Activated CD4-positive, alpha-beta T cell treated with anti-CD3 and anti-CD28 coated beads for 36 hours (primary cell): ENCODE data around the gene PIP5KL1. TPM values are rescaled to one million over a fixed set of nuclear protein-coding genes. Genes with fewer than 3 reads are reported as not detected.

ENCODE experiments used
- ATAC-seq: fragments of 200-7000 bp; cut with Tn5 transposase; one replicate; pipeline ENCODE4 v1.10.0; 2021; ENCODE audit warnings: mild to moderate bottlenecking, moderate library complexity
- CTCF ChIA-PET: fragments of 350-600 bp; sonication (Branson Sonifier 250); formaldehyde crosslinking; loops from one replicate; lab custom pipeline; 2021; ENCODE audit warnings: antibody characterized with exemption; lab: Charles Lee
- POLR2A ChIA-PET: fragments of 350-600 bp; sonication (Branson Sonifier 250); formaldehyde crosslinking; loops from one replicate; lab custom pipeline; 2021; ENCODE audit warnings: antibody characterized with exemption, inconsistent platforms; lab: Charles Lee
- DNase-seq: peaks from one replicate; pipeline ENCODE4 v3.0.0-alpha.2; 2020
- H3K27ac Mint-ChIP-seq: one replicate; pipeline ENCODE4 v1.8.0; 2021; ENCODE audit warnings: mixed read lengths
- H3K27me3 Mint-ChIP-seq: one replicate; pipeline ENCODE4 v1.8.0; 2021; ENCODE audit warnings: mixed read lengths
- H3K36me3 Mint-ChIP-seq: one replicate; pipeline ENCODE4 v1.8.0; 2021; ENCODE audit warnings: low read depth, mixed read lengths
- H3K4me1 Mint-ChIP-seq: one replicate; pipeline ENCODE4 v1.8.0; 2021; ENCODE audit warnings: mixed read lengths
- H3K4me3 Mint-ChIP-seq: one replicate; pipeline ENCODE4 v1.8.0; 2021; ENCODE audit warnings: mild to moderate bottlenecking, moderate library complexity, mixed read lengths
- H3K9me3 Mint-ChIP-seq: one replicate; pipeline ENCODE4 v1.8.0; 2021; ENCODE audit warnings: low read depth, mixed read lengths
- intact Hi-C, 2 experiments: fragments of 100-400 bp; cut with DNase I in 1 of 2; cut with micrococcal nuclease in 1 of 2; formaldehyde crosslinking; loops; one replicate each; pipeline versions ENCODE4 v1.14.2 to v1.15.1; 2022 to 2024; cut with DNase I, micrococcal nuclease
- total RNA-seq, 2 experiments: library from RNA; stranded (reverse); gene quantifications; one replicate each; pipeline ENCODE4 v1.2.3, GENCODE V29; 2021

Gene PIP5KL1
- total RNA-seq, 2 experiments from 2014 or later, result 1.9 to 2.8 TPM

GRCh38 chr9:127961155-127961490 lies 30.5 kb upstream of the PIP5KL1 start:
- Mint-ChIP-seq H3K4me3 (no peak overlapping the region), H3K27ac (peak overlapping the region; percentile 98)
- POLR2A ChIA-PET, result interaction anchor here (0.8 to 1.1 kb wide), 2 partner anchors 19 to 21 kb away, joined by 3 read pairs; partner anchors contain the start of gene EEIG1

DNA sequence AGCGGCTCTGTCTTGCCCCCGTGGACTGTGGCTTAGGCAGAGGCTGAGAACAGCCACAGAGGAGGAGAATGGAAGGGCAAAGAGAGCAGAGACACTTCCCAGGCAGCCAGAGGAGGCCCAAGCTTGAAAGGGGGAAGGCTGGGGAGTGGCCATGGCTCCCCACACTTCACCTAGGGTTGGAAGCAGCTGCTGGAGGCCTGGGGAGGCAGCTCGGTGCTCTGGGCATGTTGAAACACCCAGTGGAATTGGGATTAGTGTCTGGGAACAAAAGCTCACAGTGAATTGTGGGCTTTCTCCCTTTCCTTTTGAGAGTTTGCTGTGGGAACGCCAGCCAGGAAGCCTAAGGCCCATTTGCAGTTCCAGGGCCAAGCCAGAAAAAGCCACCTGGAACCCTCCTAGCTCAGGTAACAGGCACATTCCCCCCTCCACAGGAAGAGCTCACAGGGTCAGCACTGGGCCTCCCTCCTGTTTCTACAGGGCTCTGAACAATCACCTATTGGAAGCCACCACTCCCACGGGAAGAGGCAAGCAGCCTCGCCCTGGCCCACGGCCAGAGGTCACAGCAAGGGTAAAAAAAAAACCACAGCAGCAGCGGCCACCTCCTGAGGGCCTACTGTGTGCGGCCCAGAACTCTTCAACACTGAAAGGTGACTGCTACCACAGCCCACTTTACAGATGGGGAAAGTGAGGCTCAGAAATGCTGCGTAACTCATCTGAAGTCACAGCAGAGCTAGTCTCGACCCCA lies 30.0 kb upstream of the PIP5KL1 start:
- H3K36me3 Mint-ChIP-seq, result peaks cover 24% of the 10 kb centered on the region
- peak overlapping the region; percentile 5 for H3K4me3 Mint-ChIP-seq
- peak; percentile 17 for DNase-seq
- POLR2A ChIA-PET, result interaction anchor here (1.1 kb wide), 1 partner anchor 20 kb away, joined by 3 read pairs; the partner anchor contains the start of gene EEIG1
- intact Hi-C loops, result no loop called here
- H3K9me3 Mint-ChIP-seq, result no peaks in the 10 kb centered on the region
- ATAC-seq, result no peak
- CTCF ChIA-PET, result interaction anchor here (1.0 to 2.1 kb wide), 5 partner anchors 17 to 157 kb away, joined by 3 to 16 read pairs (median 4); partner anchors contain the start of gene EEIG1
- H3K27ac Mint-ChIP-seq, result peak overlapping the region; percentile 98
- H3K4me1 Mint-ChIP-seq, result peaks cover 94% of the 10 kb centered on the region
- H3K27me3 Mint-ChIP-seq, result no peaks in the 10 kb centered on the region

More at GRCh38 chr9:127961155-127961490, 30.5 kb upstream of the PIP5KL1 start:
- Mint-ChIP-seq H3K4me1 (peaks cover 93% of the 10 kb centered on the region), H3K36me3 (peaks cover 24% of the 10 kb centered on the region), H3K27me3 (no peaks in the 10 kb centered on the region), H3K9me3 (no peaks in the 10 kb centered on the region)
- CTCF ChIA-PET, result interaction anchor here (1.1 to 2.1 kb wide), 5 partner anchors 9 to 156 kb away, joined by 4 to 16 read pairs (median 5); no protein-coding TSS in a partner anchor
- no peak for DNase-seq
- no peak for ATAC-seq
- intact Hi-C loops, result no loop called here

DNA sequence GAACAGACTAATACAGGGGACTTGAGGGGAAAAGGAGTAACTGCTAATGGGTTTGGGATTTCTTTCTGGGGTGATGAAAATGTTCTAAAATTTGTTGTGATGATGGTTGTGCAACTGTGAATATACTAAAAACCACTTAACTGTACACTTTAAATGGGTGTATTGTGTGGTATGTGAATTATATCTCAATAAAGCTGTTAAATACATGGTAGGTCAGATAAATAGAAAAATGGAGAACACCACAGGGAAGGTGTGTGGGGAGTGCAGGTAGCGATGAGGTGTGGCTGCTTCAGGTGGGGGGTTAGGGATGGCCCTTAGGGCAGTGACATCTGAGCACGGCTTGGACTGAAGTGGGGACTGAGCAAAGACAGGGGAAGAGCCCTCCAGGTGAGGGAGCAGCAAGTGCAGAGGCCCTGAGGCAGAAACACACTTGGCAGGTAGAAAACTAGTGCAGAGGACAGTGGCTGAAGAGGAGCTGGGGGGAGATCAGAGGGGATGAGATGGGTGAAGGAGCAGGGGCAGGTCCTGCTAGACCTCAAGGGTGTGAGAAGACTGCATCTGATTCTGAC lies 29.3 kb upstream of the PIP5KL1 start:
- intact Hi-C loops, result loop anchor here in 1 of 2 experiments (5.0 kb wide), 1 partner anchor 132 kb away; no protein-coding TSS in a partner anchor
- DNase-seq (no peak), ATAC-seq (no peak)
- POLR2A ChIA-PET, result interaction anchor here (1.0 kb wide), 1 partner anchor 17 kb away, joined by 8 read pairs; no protein-coding TSS in a partner anchor
- Mint-ChIP-seq H3K27ac (peak overlapping the region; percentile 98), H3K9me3 (no peaks in the 10 kb centered on the region), H3K27me3 (no peaks in the 10 kb centered on the region), H3K4me1 (peaks cover 94% of the 10 kb centered on the region), H3K36me3 (peaks cover 23% of the 10 kb centered on the region), H3K4me3 (peak overlapping the region; percentile 5)
- CTCF ChIA-PET, result interaction anchor here (1.0 to 2.1 kb wide), 7 partner anchors 16 to 157 kb away, joined by 3 to 16 read pairs (median 4); partner anchors contain the start of gene EEIG1

DNA sequence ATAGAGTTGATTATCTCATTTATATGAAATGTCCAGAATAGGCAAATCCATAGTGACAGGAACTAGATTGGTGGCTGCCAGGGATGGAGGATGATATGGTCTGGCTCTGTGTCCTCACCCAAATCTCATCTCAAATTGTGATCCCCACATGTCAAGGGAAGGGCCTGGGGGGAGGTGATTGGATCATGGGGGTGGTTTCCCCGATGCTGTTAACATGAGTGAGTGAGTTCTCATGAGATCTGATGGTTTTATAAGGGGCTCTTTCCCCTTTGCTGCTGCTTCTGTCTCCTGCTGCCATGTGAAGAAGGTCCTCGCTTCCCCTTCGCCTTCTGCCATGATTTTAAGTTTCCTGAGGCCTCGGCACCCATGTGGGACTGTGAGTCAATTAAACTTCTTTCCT lies 28.8 kb upstream of the PIP5KL1 start:
- H3K36me3 Mint-ChIP-seq, result peaks cover 23% of the 10 kb centered on the region
- H3K27me3 Mint-ChIP-seq, result no peaks in the 10 kb centered on the region
- ChIA-PET POLR2A (interaction anchor here (1.0 kb wide), 1 partner anchor 17 kb away, joined by 8 read pairs; no protein-coding TSS in a partner anchor), CTCF (interaction anchor here (1.0 to 5.9 kb wide), 5 partner anchors 11 to 75 kb away, joined by 3 to 72 read pairs (median 3); no protein-coding TSS in a partner anchor)
- no peak overlapping the region for H3K4me3 Mint-ChIP-seq
- DNase-seq (peak; percentile 32), ATAC-seq (no peak)
- peak overlapping the region; percentile 98 for H3K27ac Mint-ChIP-seq
- H3K9me3 Mint-ChIP-seq, result no peaks in the 10 kb centered on the region
- H3K4me1 Mint-ChIP-seq, result peaks cover 94% of the 10 kb centered on the region
- intact Hi-C loops, result loop anchor here in 1 of 2 experiments (5.0 kb wide), 1 partner anchor 133 kb away; no protein-coding TSS in a partner anchor

DNA sequence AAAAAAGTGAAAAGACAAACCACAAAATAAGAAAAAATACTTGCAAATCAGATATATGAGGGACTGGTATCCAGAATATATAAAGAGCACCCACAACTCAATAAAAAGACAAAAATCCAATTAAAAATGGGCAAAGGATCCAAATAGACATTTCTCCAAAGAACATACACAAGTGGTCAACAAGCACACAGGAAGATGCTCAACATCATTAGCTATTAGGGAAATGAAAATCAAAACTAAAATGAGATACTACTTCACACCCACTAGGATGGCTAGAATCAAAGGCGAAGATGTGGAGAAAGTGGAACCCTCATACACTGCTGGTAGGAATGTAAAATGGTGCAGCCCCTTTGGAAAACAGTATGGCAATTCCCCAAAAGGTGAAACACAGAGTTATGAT lies 28.2 kb upstream of the PIP5KL1 start:
- H3K4me1 Mint-ChIP-seq, result peaks cover 94% of the 10 kb centered on the region
- ATAC-seq, result no peak
- peaks cover 23% of the 10 kb centered on the region for H3K36me3 Mint-ChIP-seq
- ChIA-PET CTCF (interaction anchor here (1.0 to 5.9 kb wide), 7 partner anchors 12 to 76 kb away, joined by 3 to 72 read pairs (median 3); no protein-coding TSS in a partner anchor), POLR2A (interaction anchor here (0.6 to 1.0 kb wide), 4 partner anchors 18 to 89 kb away, joined by 3 to 8 read pairs (median 4); no protein-coding TSS in a partner anchor)
- H3K9me3 Mint-ChIP-seq, result no peaks in the 10 kb centered on the region
- no peak overlapping the region for H3K4me3 Mint-ChIP-seq
- no peaks in the 10 kb centered on the region for H3K27me3 Mint-ChIP-seq
- peak overlapping the region; percentile 98 for H3K27ac Mint-ChIP-seq
- intact Hi-C loops, result loop anchor here in 1 of 2 experiments (5.0 kb wide), 1 partner anchor 134 kb away; no protein-coding TSS in a partner anchor
- DNase-seq, result no peak

GRCh38 chr9:127955294-127956015 lies 24.9 kb upstream of the PIP5KL1 start:
- CTCF ChIA-PET, result interaction anchor here (0.8 to 5.9 kb wide), 20 partner anchors 9 to 163 kb away, joined by 3 to 79 read pairs (median 5); partner anchors contain the start of gene PIP5KL1

GRCh38 chr9:127954831-127955293 lies 24.3 kb upstream of the PIP5KL1 start:
- H3K9me3 Mint-ChIP-seq, result no peaks in the 10 kb centered on the region
- peak overlapping the region; percentile 87 for H3K27ac Mint-ChIP-seq
- POLR2A ChIA-PET, result interaction anchor here (0.7 to 2.0 kb wide), 6 partner anchors 11 to 146 kb away, joined by 3 to 13 read pairs (median 6); no protein-coding TSS in a partner anchor
- ATAC-seq (no peak), DNase-seq (peak; percentile 30)
- CTCF ChIA-PET, result interaction anchor here (0.7 to 5.9 kb wide), 20 partner anchors 8 to 163 kb away, joined by 3 to 79 read pairs (median 6); partner anchors contain the start of gene PIP5KL1
- no peaks in the 10 kb centered on the region for H3K27me3 Mint-ChIP-seq
- peaks cover 23% of the 10 kb centered on the region for H3K36me3 Mint-ChIP-seq
- intact Hi-C loops, result loop anchor here (1.0 to 5.0 kb wide), 10 partner anchors 8 to 137 kb away; partner anchors contain the start of gene NAIF1 (in 1 of the 2)
- peak overlapping the region; percentile 51 for H3K4me3 Mint-ChIP-seq
- H3K4me1 Mint-ChIP-seq, result peaks cover 89% of the 10 kb centered on the region

More at GRCh38 chr9:127955294-127956015, 24.9 kb upstream of the PIP5KL1 start:
- Mint-ChIP-seq H3K36me3 (peaks cover 21% of the 10 kb centered on the region), H3K4me3 (peak overlapping the region; percentile 51), H3K27me3 (no peaks in the 10 kb centered on the region), H3K9me3 (no peaks in the 10 kb centered on the region), H3K4me1 (peaks cover 89% of the 10 kb centered on the region), H3K27ac (peak overlapping the region; percentile 87)
- POLR2A ChIA-PET, result interaction anchor here (0.6 to 2.0 kb wide), 9 partner anchors 11 to 145 kb away, joined by 3 to 13 read pairs (median 4); partner anchors contain the start of gene EEIG1
- DNase-seq (peak; percentile 95), ATAC-seq (peak; percentile 91)
- intact Hi-C loops, result loop anchor here (1.0 to 5.0 kb wide), 11 partner anchors 8 to 137 kb away; partner anchors contain the start of gene NAIF1 (in 1 of the 2)

DNA sequence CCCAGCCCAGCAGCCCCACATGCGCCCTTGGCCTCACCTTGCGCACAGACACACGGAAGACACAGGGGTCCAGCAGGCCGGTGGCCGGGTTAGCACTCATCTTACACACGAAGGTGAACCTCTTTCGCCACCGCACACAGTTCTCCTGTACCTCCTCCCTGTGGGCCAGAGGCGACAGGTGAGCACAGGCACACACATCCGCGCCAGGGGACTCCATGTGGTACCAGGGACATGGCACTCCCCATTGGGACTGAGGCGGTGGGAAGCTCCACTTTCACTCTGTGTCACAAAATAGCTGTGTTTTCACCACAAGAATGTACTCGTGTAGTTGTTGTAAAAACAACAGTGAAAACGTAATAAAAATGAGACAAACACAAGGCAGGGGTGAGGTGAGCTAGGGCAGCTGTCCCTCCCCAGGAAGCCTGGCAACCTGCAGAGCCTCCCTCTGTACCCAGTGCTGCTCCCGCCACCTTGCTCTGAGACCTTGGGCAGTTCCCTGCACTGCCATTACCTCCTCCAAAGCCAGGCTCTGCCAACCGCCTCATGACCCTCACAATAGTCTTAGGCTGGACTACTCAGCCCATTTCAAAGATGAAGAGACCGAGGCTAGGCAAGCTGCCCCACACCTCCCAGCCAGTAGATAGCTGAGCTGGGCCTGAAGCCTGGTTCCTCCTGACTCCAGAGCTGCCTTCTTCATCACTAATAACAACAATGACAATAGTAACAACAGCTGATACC lies 23.4 kb upstream of the PIP5KL1 start:
- Mint-ChIP-seq H3K27ac (peak overlapping the region; percentile 87), H3K4me1 (peaks cover 83% of the 10 kb centered on the region), H3K36me3 (peaks cover 17% of the 10 kb centered on the region), H3K9me3 (no peaks in the 10 kb centered on the region), H3K4me3 (peak overlapping the region; percentile 23), H3K27me3 (no peaks in the 10 kb centered on the region)
- ChIA-PET POLR2A (no interaction called here), CTCF (interaction anchor here (0.5 to 5.9 kb wide), 13 partner anchors 11 to 164 kb away, joined by 3 to 79 read pairs (median 5); no protein-coding TSS in a partner anchor)
- ATAC-seq (peak; percentile 12), DNase-seq (peak; percentile 69)
- intact Hi-C loops, result loop anchor here in 1 of 2 experiments (2.0 kb wide), 1 partner anchor 55 kb away; no protein-coding TSS in a partner anchor

DNA sequence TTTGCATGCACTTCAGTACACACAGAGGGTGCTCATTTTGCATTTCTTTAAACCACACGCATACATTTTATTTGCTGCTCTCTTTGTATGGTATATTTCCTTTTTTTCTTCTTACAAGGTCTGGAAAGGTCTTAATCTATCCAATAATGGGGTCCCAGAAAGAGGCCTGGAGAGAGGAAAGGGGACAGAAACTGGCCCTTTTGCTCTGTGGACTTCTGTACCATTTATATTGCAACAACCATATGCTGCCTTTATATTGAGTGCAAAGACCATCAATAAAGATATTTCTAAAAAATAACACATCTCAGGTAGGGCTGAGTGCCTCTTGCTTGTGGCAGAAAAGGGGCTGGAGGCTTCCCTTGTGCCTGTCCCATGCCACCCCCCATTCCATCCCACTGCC lies 22.6 kb upstream of the PIP5KL1 start:
- peaks cover 17% of the 10 kb centered on the region for H3K36me3 Mint-ChIP-seq
- H3K4me3 Mint-ChIP-seq, result no peak overlapping the region
- ChIA-PET POLR2A (interaction anchor here (1.4 kb wide), 1 partner anchor 17 kb away, joined by 4 read pairs; no protein-coding TSS in a partner anchor), CTCF (interaction anchor here (0.8 to 5.9 kb wide), 8 partner anchors 10 to 165 kb away, joined by 3 to 79 read pairs (median 6); no protein-coding TSS in a partner anchor)
- ATAC-seq (no peak), DNase-seq (no peak)
- no peaks in the 10 kb centered on the region for H3K27me3 Mint-ChIP-seq
- no peak overlapping the region for H3K27ac Mint-ChIP-seq
- H3K9me3 Mint-ChIP-seq, result no peaks in the 10 kb centered on the region
- H3K4me1 Mint-ChIP-seq, result peaks cover 81% of the 10 kb centered on the region
- intact Hi-C loops, result no loop called here
